H7 (cell line): Measurements from ENCODE around the gene PFDN1. TPM values are rescaled to one million over a fixed set of nuclear protein-coding genes. Genes with fewer than 3 reads are reported as not detected.

ENCODE experiments used
- DNase-seq: peaks from one replicate; pipeline ENCODE4 v3.0.0; 2012
- H3K27me3 ChIP-seq: 2 replicates; pipeline ENCODE4 v1.6.0; 2011; ENCODE audit warnings: mild to moderate bottlenecking, low read length; ENCODE audit not compliant: control insufficient read depth, insufficient read depth
- H3K36me3 ChIP-seq: replicated peaks from 2 replicates; pipeline ENCODE4 v1.5.1; 2011; ENCODE audit warnings: low read length; ENCODE audit not compliant: control insufficient read depth, insufficient read depth
- H3K4me3 ChIP-seq: 2 replicates; pipeline ENCODE4 v1.5.1; 2011; ENCODE audit warnings: low read depth, mild to moderate bottlenecking, control low read depth, low read length, moderate library complexity; ENCODE audit not compliant: insufficient read depth
- total RNA-seq: library from RNA; depleted of rRNA; stranded (reverse); fragments of >200 nt; shearing (Covaris generic); gene quantifications from 2 replicates; pipeline ENCODE4 v1.2.3, GENCODE V29; 2014; rRNA removed

Gene PFDN1
- total RNA-seq, 1 experiment from 2014 or later, result 82.9 TPM

- Histone ChIP-seq H3K27me3 (no peaks in the 10 kb centered on the region), H3K4me3 (no peak overlapping the region), H3K36me3 (no peaks in the 10 kb centered on the region; the same call in 1 of the 2 replicates)
- no peak for DNase-seq
Measured at GRCh38 chr5:140196115-140196814, 106.6 kb downstream of the PFDN1 start.

Other genes starting within 250 kb of the PFDN1 start
- gene PURA, start 189.0 kb downstream of the PFDN1 start, total RNA-seq, result 5.9 and 7.2 TPM in 2 replicates
- gene IGIP, start 177.2 kb downstream of the PFDN1 start, total RNA-seq, result 0.48 and 1.0 TPM in 2 replicates
- gene CYSTM1, start 127.9 kb downstream of the PFDN1 start, total RNA-seq, result 55.5 and 61.1 TPM in 2 replicates
- gene HBEGF, start 43.5 kb upstream of the PFDN1 start, total RNA-seq, result 1.6 and 2.3 TPM in 2 replicates
- gene SLC4A9, start 57.1 kb upstream of the PFDN1 start, total RNA-seq, result 0.33 TPM in 1 of 2 replicates, not detected in the other
- gene ANKHD1, start 98.7 kb upstream of the PFDN1 start, total RNA-seq, result 49.2 and 58.0 TPM in 2 replicates
- 0.28 and 2.2 TPM in 2 replicates for gene EIF4EBP3, start 244.6 kb upstream of the PFDN1 start, total RNA-seq